Endothelial cell (in vitro differentiated cells): ENCODE measurements around the gene SCN1A. TPM values are rescaled to one million over a fixed set of nuclear protein-coding genes. Genes with fewer than 3 reads are reported as not detected.

Source experiments
- DNase-seq: peaks from one replicate; pipeline ENCODE4 v3.0.0; 2021; ENCODE audit warnings: low spot score
- H3K27ac Mint-ChIP-seq: one replicate; pipeline ENCODE4 v1.8.0; 2021; ENCODE audit warnings: mixed read lengths, inconsistent platforms; ENCODE audit not compliant: unreplicated experiment
- H3K27me3 Mint-ChIP-seq: one replicate; pipeline ENCODE4 v1.8.0; 2021; ENCODE audit warnings: mild to moderate bottlenecking, moderate library complexity, mixed read lengths, inconsistent platforms; ENCODE audit not compliant: unreplicated experiment
- H3K36me3 Mint-ChIP-seq: one replicate; pipeline ENCODE4 v1.8.0; 2021; ENCODE audit warnings: mild to moderate bottlenecking, low read depth, mixed read lengths, inconsistent platforms; ENCODE audit not compliant: unreplicated experiment
- H3K4me1 Mint-ChIP-seq: one replicate; pipeline ENCODE4 v1.8.0; 2021; ENCODE audit warnings: mild to moderate bottlenecking, mixed read lengths, inconsistent platforms; ENCODE audit not compliant: unreplicated experiment
- H3K4me3 Mint-ChIP-seq: one replicate; pipeline ENCODE4 v1.8.0; 2021; ENCODE audit warnings: mild to moderate bottlenecking, mixed read lengths, inconsistent platforms; ENCODE audit not compliant: unreplicated experiment
- H3K9me3 Mint-ChIP-seq: one replicate; pipeline ENCODE4 v1.8.0; 2021; ENCODE audit warnings: mixed read lengths, inconsistent platforms; ENCODE audit not compliant: unreplicated experiment
- CTCF ChIP-seq: fragments of 200-600 bp; sonication (generic); IDR thresholded peaks from one replicate; pipeline ENCODE4 v1.5.0; 2021; ENCODE audit warnings: antibody characterized with exemption; ENCODE audit not compliant: unreplicated experiment
- total RNA-seq: library from RNA; stranded (reverse); fragmentation: NEBNext Ultra II Directional; extraction: Animal tissue kit (Norgen Biotek cat#: 25700); gene quantifications from one replicate; pipeline ENCODE4 v1.2.1, GENCODE V29; 2021; ENCODE audit not compliant: unreplicated experiment

SCN1A gene
- total RNA-seq, 1 donor from 2014 or later = 0.33 TPM

- peaks cover 22% of the 10 kb centered on the region for H3K4me1 Mint-ChIP-seq
- DNase-seq = no peak
- H3K27me3 Mint-ChIP-seq = no peaks in the 10 kb centered on the region
- H3K9me3 Mint-ChIP-seq = no peaks in the 10 kb centered on the region
- H3K27ac Mint-ChIP-seq = no peak overlapping the region
- no peak overlapping the region for H3K4me3 Mint-ChIP-seq
- H3K36me3 Mint-ChIP-seq = peaks cover 10% of the 10 kb centered on the region
- peak; percentile 17 for TF ChIP-seq CTCF
Measured at GRCh38 chr2:165969227-165969626, 158.6 kb downstream of the SCN1A start.

GRCh38 chr2:165967746-165968145, 160.1 kb downstream of the SCN1A start:
- no peak for DNase-seq
- no peak overlapping the region for H3K4me3 Mint-ChIP-seq
- H3K9me3 Mint-ChIP-seq = no peaks in the 10 kb centered on the region
- H3K36me3 Mint-ChIP-seq = peaks cover 10% of the 10 kb centered on the region
- H3K4me1 Mint-ChIP-seq = peaks cover 24% of the 10 kb centered on the region
- no peak overlapping the region for H3K27ac Mint-ChIP-seq
- no peaks in the 10 kb centered on the region for H3K27me3 Mint-ChIP-seq
- no peak for TF ChIP-seq CTCF

- Mint-ChIP-seq H3K27me3 (no peaks in the 10 kb centered on the region), H3K27ac (no peak overlapping the region), H3K9me3 (no peaks in the 10 kb centered on the region), H3K4me1 (peaks cover 8% of the 10 kb centered on the region), H3K4me3 (no peak overlapping the region), H3K36me3 (no peaks in the 10 kb centered on the region)
- DNase-seq = no peak
- TF ChIP-seq CTCF = no peak
Measured at GRCh38 chr2:165961818-165962217, 166.0 kb downstream of the SCN1A start.

GRCh38 chr2:165959371-165959770, 168.4 kb downstream of the SCN1A start:
- H3K36me3 Mint-ChIP-seq = no peaks in the 10 kb centered on the region
- no peaks in the 10 kb centered on the region for H3K27me3 Mint-ChIP-seq
- H3K4me3 Mint-ChIP-seq = no peak overlapping the region
- no peak for TF ChIP-seq CTCF
- peaks cover 12% of the 10 kb centered on the region for H3K4me1 Mint-ChIP-seq
- DNase-seq = no peak
- no peak overlapping the region for H3K27ac Mint-ChIP-seq
- H3K9me3 Mint-ChIP-seq = no peaks in the 10 kb centered on the region

GRCh38 chr2:165958313-165958960, 169.4 kb downstream of the SCN1A start:
- no peak overlapping the region for H3K27ac Mint-ChIP-seq
- H3K36me3 Mint-ChIP-seq = no peaks in the 10 kb centered on the region
- peaks cover 8% of the 10 kb centered on the region for H3K4me1 Mint-ChIP-seq
- H3K4me3 Mint-ChIP-seq = no peak overlapping the region
- H3K9me3 Mint-ChIP-seq = no peaks in the 10 kb centered on the region
- no peaks in the 10 kb centered on the region for H3K27me3 Mint-ChIP-seq
- no peak for DNase-seq
- no peak for TF ChIP-seq CTCF
